Muscle of leg (tissue), 11 donors: ENCODE measurements around the gene SFT2D3. TPM values are rescaled to one million over a fixed set of nuclear protein-coding genes. Genes with fewer than 3 reads are reported as not detected.
A peak's percentile ranks its signal among the peaks of the same experiment; 100 is the strongest.

Experiments used
- DNase-seq: peaks from one replicate; pipeline ENCODE4 v3.0.0; 2013
- H3K27ac ChIP-seq: one replicate; pipeline ENCODE4 v1.5.1; 2013; ENCODE audit warnings: mild to moderate bottlenecking, low read length, control low read depth
- H3K27me3 ChIP-seq: one replicate; pipeline ENCODE4 v1.6.1; 2013; ENCODE audit warnings: low read length; ENCODE audit not compliant: control insufficient read depth, insufficient read depth
- H3K36me3 ChIP-seq: one replicate; pipeline ENCODE4 v1.6.1; 2013; ENCODE audit warnings: low read length; ENCODE audit not compliant: control insufficient read depth, insufficient read depth
- H3K4me1 ChIP-seq: one replicate; pipeline ENCODE4 v1.6.1; 2013; ENCODE audit warnings: low read length; ENCODE audit not compliant: control insufficient read depth, insufficient read depth
- H3K4me3 ChIP-seq: one replicate; pipeline ENCODE4 v1.5.1; 2013; ENCODE audit warnings: low read length, control low read depth
- H3K9me3 ChIP-seq: replicated peaks from 2 replicates; pipeline ENCODE4 v1.6.1; 2013; ENCODE audit warnings: low read depth, low read length; ENCODE audit not compliant: control insufficient read depth
- WGBS: methylation state at CpG from one replicate; pipeline ENCODE4 v1.1.5; 2013; ENCODE audit warnings: missing lambda C conversion rate; ENCODE audit not compliant: insufficient coverage; 5-methylcytosine and 5-hydroxymethylcytosine counted together
- polyA plus RNA-seq, 8 donors: library from polyadenylated mRNA; unstranded; fragments of 120-200 nt; gene quantifications; one replicate each; pipeline versions ENCODE4 v1.2.1 to v1.2.3, GENCODE V29; 2013; ENCODE audit warnings: inconsistent platforms in 1 of 8, low replicate concordance in 1 of 8; ENCODE audit not compliant: insufficient read length in 8 of 8, insufficient read depth in 1 of 8
- total RNA-seq: library from RNA; stranded (reverse); fragments of 120-200 nt; gene quantifications from one replicate; pipeline ENCODE4 v1.2.4, GENCODE V29; 2013

The SFT2D3 gene
- total and polyA plus RNA-seq, 9 donors = 0.57 to 6.4 (median 0.61) TPM; not detected in 6

- Histone ChIP-seq H3K4me3 (no peak overlapping the region), H3K36me3 (peaks cover 7% of the 10 kb centered on the region), H3K27ac (no peak overlapping the region), H3K9me3 (no peaks in the 10 kb centered on the region), H3K27me3 (no peaks in the 10 kb centered on the region), H3K4me1 (peaks cover 41% of the 10 kb centered on the region)
- no peak for DNase-seq
- 93% methylated on average over 15 of the region's 15 CpGs for WGBS
These were observed 44.6 kb upstream of the SFT2D3 start for GRCh38 chr2:127656569-127657231.

DNA sequence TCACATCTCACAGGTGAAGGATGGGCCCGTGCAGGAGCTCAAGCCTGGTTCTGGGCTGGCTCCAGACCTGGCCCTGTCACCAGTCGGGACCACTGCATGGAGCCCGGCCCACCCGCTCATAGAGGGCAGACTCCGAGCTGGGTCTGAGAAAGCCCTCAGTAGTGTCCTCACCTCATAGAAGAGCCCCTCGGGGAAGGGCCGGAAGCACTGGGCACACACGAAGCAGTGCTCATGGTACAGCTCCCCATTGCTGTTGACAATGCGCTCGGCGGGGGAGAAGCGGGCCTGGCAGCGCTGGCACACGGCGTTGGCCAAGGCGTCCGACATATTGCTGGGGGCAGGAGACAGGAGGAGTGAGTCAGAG, 44.1 kb upstream of the SFT2D3 start:
- peaks cover 7% of the 10 kb centered on the region for H3K36me3 ChIP-seq
- H3K9me3 ChIP-seq = no peaks in the 10 kb centered on the region
- 95% methylated on average over 17 of the region's 17 CpGs for WGBS
- H3K27ac ChIP-seq = no peak overlapping the region
- peaks cover 41% of the 10 kb centered on the region for H3K4me1 ChIP-seq
- H3K27me3 ChIP-seq = no peaks in the 10 kb centered on the region
- no peak overlapping the region for H3K4me3 ChIP-seq
- DNase-seq = no peak

- Histone ChIP-seq H3K27ac (no peak overlapping the region), H3K27me3 (peaks cover 3% of the 10 kb centered on the region), H3K4me1 (peaks cover 37% of the 10 kb centered on the region), H3K36me3 (peaks cover 3% of the 10 kb centered on the region), H3K9me3 (no peaks in the 10 kb centered on the region), H3K4me3 (no peak overlapping the region)
- 100% methylated on average over 1 of the region's 6 CpGs for WGBS
- DNase-seq = no peak
These were observed 43.2 kb upstream of the SFT2D3 start for GRCh38 chr2:127658146-127658545.

DNA sequence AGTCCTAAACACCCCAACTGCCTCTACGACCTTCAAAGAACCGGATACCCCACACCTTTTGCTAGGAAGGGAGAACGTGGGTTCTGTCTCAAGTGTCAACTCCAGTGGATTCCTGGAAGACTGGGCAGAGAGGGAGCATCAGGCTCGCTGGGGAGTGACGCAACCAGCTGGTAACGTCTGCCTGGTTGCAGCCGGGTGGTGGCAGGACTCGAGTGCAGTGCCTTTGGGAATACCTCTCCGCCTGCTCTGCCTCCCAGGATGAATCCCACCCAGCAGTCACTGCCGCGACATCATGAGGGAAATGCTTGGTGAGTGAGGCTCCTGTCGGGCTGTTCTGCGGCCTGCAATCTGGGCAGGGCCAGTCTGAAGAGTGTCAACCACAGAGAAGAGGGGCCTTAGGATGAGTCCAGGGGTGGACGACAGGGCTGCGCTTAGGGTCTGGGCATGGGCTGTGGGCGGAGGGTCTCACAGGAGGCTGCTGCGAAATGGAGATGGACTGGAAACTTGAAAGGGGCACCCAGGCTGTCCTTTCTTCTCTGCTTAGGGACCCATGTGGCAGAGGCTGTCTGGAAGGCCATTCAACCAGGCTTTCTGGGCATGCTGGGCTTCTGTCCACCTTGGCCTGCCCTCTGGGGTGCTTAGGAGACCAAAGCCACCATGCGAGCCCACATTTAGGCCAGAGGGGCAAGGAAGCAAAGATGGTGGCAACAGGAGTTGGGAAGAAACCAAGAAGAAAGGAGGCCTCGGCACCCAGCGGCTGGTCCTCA, 42.5 kb upstream of the SFT2D3 start:
- peaks cover 10% of the 10 kb centered on the region for H3K27me3 ChIP-seq

DNA sequence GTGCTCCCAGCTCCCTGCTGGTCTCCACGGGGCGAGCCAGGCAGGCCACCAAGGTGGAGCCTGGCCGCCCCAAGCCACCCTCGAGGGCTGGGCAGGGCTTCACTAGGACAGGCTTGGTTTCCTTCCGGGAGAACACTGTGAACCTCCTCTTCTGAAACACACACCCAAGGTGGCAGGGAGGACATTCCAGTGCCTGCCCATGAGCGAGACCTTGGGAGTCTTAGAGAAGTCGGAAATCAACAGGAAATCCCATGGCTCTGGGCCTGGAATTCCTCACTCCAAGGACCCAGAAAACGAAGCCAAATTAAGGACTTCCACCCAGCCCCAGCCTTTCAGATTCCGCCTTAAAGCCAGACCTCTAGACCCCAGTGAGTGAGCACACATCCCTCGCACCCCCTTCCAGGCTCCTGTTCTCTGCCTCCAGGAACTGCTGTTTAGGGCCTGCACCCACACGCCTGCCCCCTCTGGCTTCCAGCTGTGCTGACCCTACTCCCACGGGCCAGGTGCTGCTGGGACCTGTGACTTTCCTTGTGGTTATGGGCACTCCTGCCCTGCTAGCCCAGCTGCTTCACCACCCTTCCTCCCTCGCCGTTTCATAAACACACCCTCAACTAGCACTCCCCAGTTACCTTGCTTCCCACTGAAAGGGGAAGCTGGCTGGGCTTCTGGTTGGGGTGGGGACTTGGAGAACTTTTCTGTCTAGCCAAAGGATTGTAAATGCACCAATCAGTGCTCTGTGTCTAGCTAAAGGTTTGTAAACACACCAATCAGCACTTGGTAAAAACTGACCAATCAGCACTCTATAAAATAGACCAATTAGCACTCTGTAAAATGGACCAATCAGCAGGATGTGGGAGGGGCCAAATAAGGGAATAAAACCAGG, 41.6 kb upstream of the SFT2D3 start:
- DNase-seq = no peak
- no peaks in the 10 kb centered on the region for H3K9me3 ChIP-seq
- H3K4me1 ChIP-seq = peaks cover 44% of the 10 kb centered on the region
- peak overlapping the region; percentile 42 for H3K27ac ChIP-seq
- H3K4me3 ChIP-seq = no peak overlapping the region
- peaks cover 2% of the 10 kb centered on the region for H3K36me3 ChIP-seq
- 72% methylated on average over 9 of the region's 14 CpGs for WGBS
- H3K27me3 ChIP-seq = peaks cover 17% of the 10 kb centered on the region

More for the DNA sequence above, 42.5 kb upstream of the SFT2D3 start:
- H3K4me1 ChIP-seq = peaks cover 39% of the 10 kb centered on the region
- H3K27ac ChIP-seq = no peak overlapping the region
- H3K36me3 ChIP-seq = peaks cover 2% of the 10 kb centered on the region
- H3K4me3 ChIP-seq = no peak overlapping the region
- WGBS = 83% methylated on average over 15 of the region's 20 CpGs
- no peak for DNase-seq
- H3K9me3 ChIP-seq = no peaks in the 10 kb centered on the region

DNA sequence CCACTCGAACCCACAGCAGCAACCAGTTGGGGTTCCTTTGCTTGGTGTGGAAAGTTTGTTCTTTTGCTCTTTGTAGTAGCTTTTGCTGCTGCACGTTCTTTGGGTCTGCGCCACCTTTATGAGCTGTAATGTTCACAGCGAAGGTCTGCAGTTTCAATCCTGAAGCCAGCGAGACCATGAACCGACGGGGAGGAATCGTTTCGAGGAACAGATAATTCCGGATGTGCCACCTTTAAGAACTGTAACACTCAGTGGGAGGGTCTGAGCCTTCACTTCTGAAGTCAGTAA, 41.1 kb upstream of the SFT2D3 start:
- 94% methylated on average over 8 of the region's 10 CpGs for WGBS
- peaks cover 23% of the 10 kb centered on the region for H3K27me3 ChIP-seq
- DNase-seq = no peak
- H3K36me3 ChIP-seq = peaks cover 2% of the 10 kb centered on the region
- peaks cover 47% of the 10 kb centered on the region for H3K4me1 ChIP-seq
- no peak overlapping the region for H3K4me3 ChIP-seq
- no peak overlapping the region for H3K27ac ChIP-seq
- H3K9me3 ChIP-seq = no peaks in the 10 kb centered on the region

DNA sequence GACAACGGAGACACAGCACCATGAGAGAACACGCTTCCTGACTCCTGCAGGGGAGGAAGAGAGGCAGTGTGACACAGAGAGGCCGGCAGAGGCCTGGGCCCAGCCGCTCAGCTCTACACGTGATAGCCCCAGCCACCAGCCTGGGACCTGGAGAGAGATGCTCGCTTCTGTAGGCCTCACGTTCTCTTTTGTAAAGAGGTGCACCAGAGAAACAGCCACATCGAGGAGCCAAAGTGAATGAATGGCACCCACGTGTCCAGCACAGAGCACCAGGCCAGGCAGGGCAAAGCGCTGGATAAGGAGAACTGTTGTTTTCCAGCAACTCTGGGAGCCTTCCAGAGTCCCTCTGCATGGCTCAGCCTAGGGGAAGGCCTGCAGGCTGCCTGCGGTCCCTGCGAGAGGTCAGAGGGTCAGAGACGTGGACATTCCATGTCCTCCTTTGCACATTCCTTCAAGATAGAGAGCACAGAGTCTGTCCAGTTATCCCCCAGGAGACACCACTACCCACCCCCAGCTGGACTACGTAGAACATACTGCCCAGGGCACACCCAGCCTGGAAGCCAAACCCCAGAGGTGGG, 40.1 kb upstream of the SFT2D3 start:
- no peak for DNase-seq
- Histone ChIP-seq H3K36me3 (peaks cover 2% of the 10 kb centered on the region), H3K27me3 (peaks cover 30% of the 10 kb centered on the region), H3K27ac (no peak overlapping the region), H3K4me3 (no peak overlapping the region), H3K4me1 (peaks cover 42% of the 10 kb centered on the region), H3K9me3 (no peaks in the 10 kb centered on the region)
- 81% methylated on average over 13 of the region's 14 CpGs for WGBS

DNA sequence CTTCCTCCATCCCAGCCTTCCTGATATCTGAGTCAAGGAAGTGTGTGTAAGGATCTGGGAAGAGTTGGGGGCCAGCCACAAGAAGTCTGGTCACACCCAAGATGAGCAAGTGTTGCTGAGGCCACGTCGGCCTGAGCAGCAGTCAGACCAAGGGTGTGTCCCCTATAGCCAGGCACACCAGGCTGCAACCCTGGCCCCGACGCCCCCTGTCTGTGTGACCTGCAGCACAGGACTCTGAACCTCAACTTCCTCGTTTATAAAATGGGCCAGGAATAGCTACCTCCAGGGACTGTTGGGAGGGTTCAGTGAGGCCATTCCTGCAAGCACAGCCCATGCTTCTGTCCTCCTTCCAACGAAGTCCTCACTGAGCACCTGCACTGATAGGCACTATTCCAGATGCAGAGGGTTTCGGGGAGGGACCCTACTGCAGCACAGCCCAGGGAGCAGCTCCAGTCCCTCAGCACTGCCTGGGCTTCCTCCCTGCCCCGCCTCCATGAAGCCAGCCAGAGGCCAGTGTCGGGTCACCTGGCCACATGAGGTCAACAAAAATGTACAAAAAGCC, 39.3 kb upstream of the SFT2D3 start:
- peaks cover 32% of the 10 kb centered on the region for H3K27me3 ChIP-seq
- no peak overlapping the region for H3K4me3 ChIP-seq
- no peak overlapping the region for H3K27ac ChIP-seq
- peaks cover 2% of the 10 kb centered on the region for H3K36me3 ChIP-seq
- no peaks in the 10 kb centered on the region for H3K9me3 ChIP-seq
- 51% methylated on average over 8 of the region's 9 CpGs for WGBS
- peaks cover 42% of the 10 kb centered on the region for H3K4me1 ChIP-seq
- no peak for DNase-seq

GRCh38 chr2:127662937-127663565, 38.2 kb upstream of the SFT2D3 start:
- peaks cover 42% of the 10 kb centered on the region for H3K4me1 ChIP-seq
- H3K27me3 ChIP-seq = peaks cover 32% of the 10 kb centered on the region
- H3K9me3 ChIP-seq = no peaks in the 10 kb centered on the region
- DNase-seq = no peak
- H3K4me3 ChIP-seq = no peak overlapping the region
- no peak overlapping the region for H3K27ac ChIP-seq
- H3K36me3 ChIP-seq = peaks cover 2% of the 10 kb centered on the region
- 70% methylated on average over 9 of the region's 9 CpGs for WGBS
